KMS-11 (cell line): ENCODE data around the gene APPL1.

Experiments used
- H2AFZ ChIP-seq: fragments of 200-600 bp; sonication (generic); 2 replicates; pipeline ENCODE4 v1.6.1; 2016; ENCODE audit warnings: antibody characterized with exemption, mixed run types, low read depth
- H3K27ac ChIP-seq: fragments of 200-600 bp; sonication (generic); 2 replicates; pipeline ENCODE4 v1.6.1; 2016; ENCODE audit warnings: mild to moderate bottlenecking, mixed run types
- H3K27me3 ChIP-seq: fragments of 200-600 bp; sonication (generic); 2 replicates; pipeline ENCODE4 v1.6.1; 2017; ENCODE audit warnings: mild to moderate bottlenecking, low read depth, mixed run types, moderate library complexity; ENCODE audit not compliant: insufficient read depth
- H3K36me3 ChIP-seq: fragments of 200-600 bp; sonication (generic); 2 replicates; pipeline ENCODE4 v1.6.1; 2017; ENCODE audit warnings: mild to moderate bottlenecking, mixed run types; ENCODE audit not compliant: insufficient read depth
- H3K4me1 ChIP-seq: fragments of 200-600 bp; sonication (generic); 2 replicates; pipeline ENCODE4 v1.6.1; 2016; ENCODE audit warnings: mild to moderate bottlenecking, low read depth, mixed run types; ENCODE audit not compliant: poor library complexity, severe bottlenecking
- H3K4me2 ChIP-seq: fragments of 200-600 bp; sonication (generic); 2 replicates; pipeline ENCODE4 v1.7.0; 2016; ENCODE audit warnings: mild to moderate bottlenecking, mixed run types
- H3K4me3 ChIP-seq: fragments of 200-600 bp; sonication (generic); IDR thresholded peaks from 2 replicates; pipeline ENCODE4 v1.6.1; 2017; ENCODE audit warnings: low read depth, low read length, mixed read lengths; ENCODE audit not compliant: insufficient read depth
- H3K79me2 ChIP-seq: fragments of 200-600 bp; sonication (generic); 2 replicates; pipeline ENCODE4 v1.6.1; 2016; ENCODE audit warnings: low read depth, mixed run types; ENCODE audit not compliant: insufficient read depth
- H3K9ac ChIP-seq: fragments of 200-600 bp; sonication (generic); 2 replicates; pipeline ENCODE4 v1.6.1; 2016; ENCODE audit warnings: mild to moderate bottlenecking, mixed run types
- H4K20me1 ChIP-seq: fragments of 200-600 bp; sonication (generic); 2 replicates; pipeline ENCODE4 v1.6.1; 2016; ENCODE audit warnings: mild to moderate bottlenecking, mixed run types; ENCODE audit not compliant: insufficient read depth
- CTCF ChIP-seq: fragments of 200-600 bp; sonication (generic); conservative IDR thresholded peaks from 2 replicates; pipeline ENCODE4 v1.6.1; 2017; ENCODE audit warnings: low read depth, mild to moderate bottlenecking, antibody characterized with exemption, low read length, moderate library complexity, mixed read lengths

The APPL1 gene

GRCh38 chr3:57256844-57257243 is 29.3 kb downstream of the APPL1 start:
- Histone ChIP-seq H3K79me2 (no peaks in the 10 kb centered on the region), H4K20me1 (no peaks in the 10 kb centered on the region), H3K4me2 (no peak overlapping the region), H3K4me3 (no peak overlapping the region), H3K4me1 (no peaks in the 10 kb centered on the region), H2AFZ (no peak overlapping the region), H3K36me3 (no peaks in the 10 kb centered on the region), H3K27ac (no peak overlapping the region), H3K27me3 (no peaks in the 10 kb centered on the region), H3K9ac (no peak overlapping the region)
- no peak for TF ChIP-seq CTCF

GRCh38 chr3:57257678-57258077 is 30.1 kb downstream of the APPL1 start:
- Histone ChIP-seq H3K4me3 (no peak overlapping the region), H3K9ac (no peak overlapping the region), H3K27ac (no peak overlapping the region), H4K20me1 (no peaks in the 10 kb centered on the region), H3K36me3 (no peaks in the 10 kb centered on the region), H2AFZ (no peak overlapping the region), H3K27me3 (no peaks in the 10 kb centered on the region), H3K4me1 (no peaks in the 10 kb centered on the region), H3K79me2 (no peaks in the 10 kb centered on the region), H3K4me2 (no peak overlapping the region)
- no peak for TF ChIP-seq CTCF

- Histone ChIP-seq H3K36me3 (no peaks in the 10 kb centered on the region), H3K4me2 (no peak overlapping the region), H2AFZ (no peak overlapping the region), H3K27ac (no peak overlapping the region), H4K20me1 (no peaks in the 10 kb centered on the region), H3K79me2 (no peaks in the 10 kb centered on the region), H3K27me3 (no peaks in the 10 kb centered on the region), H3K9ac (no peak overlapping the region), H3K4me1 (no peaks in the 10 kb centered on the region), H3K4me3 (no peak overlapping the region)
- TF ChIP-seq CTCF = no peak
Measured at GRCh38 chr3:57261119-57261518, 33.6 kb downstream of the APPL1 start.

- Histone ChIP-seq H3K27me3 (no peaks in the 10 kb centered on the region), H4K20me1 (no peaks in the 10 kb centered on the region), H3K4me1 (no peaks in the 10 kb centered on the region), H3K4me2 (no peak overlapping the region), H2AFZ (no peak overlapping the region), H3K36me3 (no peaks in the 10 kb centered on the region), H3K9ac (no peak overlapping the region), H3K4me3 (no peak overlapping the region), H3K79me2 (no peaks in the 10 kb centered on the region), H3K27ac (no peak overlapping the region)
- TF ChIP-seq CTCF = no peak
Measured at GRCh38 chr3:57261929-57262328, 34.4 kb downstream of the APPL1 start.

GRCh38 chr3:57268416-57268815 is 40.9 kb downstream of the APPL1 start:
- H3K36me3 ChIP-seq = no peaks in the 10 kb centered on the region

More at GRCh38 chr3:57268416-57268815, 40.9 kb downstream of the APPL1 start:
- no peak overlapping the region for H3K4me3 ChIP-seq
- H3K79me2 ChIP-seq = no peaks in the 10 kb centered on the region
- no peak overlapping the region for H2AFZ ChIP-seq
- H4K20me1 ChIP-seq = no peaks in the 10 kb centered on the region
- no peaks in the 10 kb centered on the region for H3K4me1 ChIP-seq
- no peak for TF ChIP-seq CTCF
- no peaks in the 10 kb centered on the region for H3K27me3 ChIP-seq
- H3K4me2 ChIP-seq = no peak overlapping the region
- H3K27ac ChIP-seq = no peak overlapping the region
- no peak overlapping the region for H3K9ac ChIP-seq
